HepG2 (cell line): ENCODE measurements around the gene MX2. TPM values are rescaled to one million over a fixed set of nuclear protein-coding genes. Genes with fewer than 3 reads are reported as not detected.

ENCODE experiments used
- ZBTB38 ChIP-seq: sonication (generic); formaldehyde crosslinking; IDR thresholded peaks from 2 replicates; pipeline ENCODE4 v1.5.1; 2020; ENCODE audit warnings: mild to moderate bottlenecking, missing genetic modification reagents
- ZFP36 ChIP-seq: fragments of 150-350 bp; IDR thresholded peaks from 2 replicates; pipeline ENCODE4 v1.6.1; 2018; ENCODE audit warnings: borderline replicate concordance, low read length, low read depth; ENCODE audit not compliant: partially characterized antibody
- ZNF30 ChIP-seq: sonication (generic); formaldehyde crosslinking; IDR thresholded peaks from 2 replicates; pipeline ENCODE4 v1.5.0; 2020; ENCODE audit warnings: mild to moderate bottlenecking, missing genetic modification reagents
- ZNF670 ChIP-seq: sonication (generic); formaldehyde crosslinking; IDR thresholded peaks from 2 replicates; pipeline ENCODE4 v1.8.0; 2022; ENCODE audit warnings: mild to moderate bottlenecking, missing genetic modification reagents, borderline replicate concordance
- ZNF749 ChIP-seq: sonication (generic); formaldehyde crosslinking; IDR thresholded peaks from 2 replicates; pipeline ENCODE4 v1.8.0; 2022; ENCODE audit warnings: mild to moderate bottlenecking, missing genetic modification reagents, moderate library complexity, borderline replicate concordance
- polyA plus RNA-seq, 8 experiments: library from polyadenylated mRNA; depleted of rRNA in 3 of 8; stranded (reverse) in 7 of 8; unstranded in 1 of 8; fragments of >200 nt; fragmentation: Illumina TruSeq in 4 of 8; extraction: Trizol in 4 of 8; gene quantifications; 2 replicates each; pipeline versions ENCODE4 v1.2.1 to v1.2.3, GENCODE V29; 2011 to 2016; ENCODE audit warnings: low read depth in 4 of 8, missing spikeins in 1 of 8, mixed read lengths in 1 of 8; ENCODE audit not compliant: insufficient read depth in 1 of 8
- total RNA-seq, 5 experiments: library from RNA; depleted of rRNA; stranded (reverse); fragments of >200 nt; fragmentation: Illumina TruSeq; extraction: Trizol; gene quantifications; 2 replicates each; pipeline ENCODE4 v1.2.3, GENCODE V29; 2016; ENCODE audit warnings: low read depth in 1 of 5
- TF ChIP-seq, protein P1 (sequence below): sonication (generic); formaldehyde crosslinking; IDR thresholded peaks from 2 replicates; pipeline ENCODE4 v1.5.0; 2020; ENCODE audit warnings: mild to moderate bottlenecking, missing genetic modification reagents
- TF ChIP-seq, protein P2 (sequence below): IDR thresholded peaks from 2 replicates; pipeline ENCODE4 v1.6.1; 2016; ENCODE audit warnings: low read depth, borderline replicate concordance
- TF ChIP-seq, protein P3 (sequence below): sonication (generic); formaldehyde crosslinking; IDR thresholded peaks from 2 replicates; pipeline ENCODE4 v1.4.0; 2020; ENCODE audit warnings: missing genetic modification reagents

Gene MX2
- total and polyA plus RNA-seq, 2 of the 13 experiments (the other 11 are each of a cell fraction or from before 2014, with no cell fraction given): 24.0 to 35.7 TPM

DNA sequence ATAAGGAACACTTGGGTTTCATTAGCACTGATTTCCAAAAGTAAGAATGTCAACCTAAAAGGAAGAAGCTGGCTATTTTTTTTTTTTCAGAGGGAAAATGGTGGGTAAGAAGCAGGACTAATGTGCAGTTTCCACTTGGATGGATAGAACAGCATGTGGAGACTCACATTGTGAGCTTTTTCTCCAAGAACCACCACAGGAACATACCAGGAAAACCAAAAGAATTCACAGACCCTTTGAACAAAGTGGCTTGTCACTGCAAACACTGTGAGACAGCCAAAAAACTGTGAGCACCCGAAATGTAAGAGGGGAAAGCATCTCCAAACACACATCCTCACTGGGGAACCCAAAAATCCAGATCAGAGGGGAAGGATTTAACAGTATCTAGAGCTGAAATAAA lies 48.5 kb downstream of the MX2 start (continued):
- TF ChIP-seq, protein P1, sequence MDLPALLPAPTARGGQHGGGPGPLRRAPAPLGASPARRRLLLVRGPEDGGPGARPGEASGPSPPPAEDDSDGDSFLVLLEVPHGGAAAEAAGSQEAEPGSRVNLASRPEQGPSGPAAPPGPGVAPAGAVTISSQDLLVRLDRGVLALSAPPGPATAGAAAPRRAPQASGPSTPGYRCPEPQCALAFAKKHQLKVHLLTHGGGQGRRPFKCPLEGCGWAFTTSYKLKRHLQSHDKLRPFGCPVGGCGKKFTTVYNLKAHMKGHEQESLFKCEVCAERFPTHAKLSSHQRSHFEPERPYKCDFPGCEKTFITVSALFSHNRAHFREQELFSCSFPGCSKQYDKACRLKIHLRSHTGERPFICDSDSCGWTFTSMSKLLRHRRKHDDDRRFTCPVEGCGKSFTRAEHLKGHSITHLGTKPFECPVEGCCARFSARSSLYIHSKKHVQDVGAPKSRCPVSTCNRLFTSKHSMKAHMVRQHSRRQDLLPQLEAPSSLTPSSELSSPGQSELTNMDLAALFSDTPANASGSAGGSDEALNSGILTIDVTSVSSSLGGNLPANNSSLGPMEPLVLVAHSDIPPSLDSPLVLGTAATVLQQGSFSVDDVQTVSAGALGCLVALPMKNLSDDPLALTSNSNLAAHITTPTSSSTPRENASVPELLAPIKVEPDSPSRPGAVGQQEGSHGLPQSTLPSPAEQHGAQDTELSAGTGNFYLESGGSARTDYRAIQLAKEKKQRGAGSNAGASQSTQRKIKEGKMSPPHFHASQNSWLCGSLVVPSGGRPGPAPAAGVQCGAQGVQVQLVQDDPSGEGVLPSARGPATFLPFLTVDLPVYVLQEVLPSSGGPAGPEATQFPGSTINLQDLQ: no peak
- TF ChIP-seq ZNF670 (no peak), ZNF30 (CRISPR knock-in tag) (no peak), ZBTB38 (CRISPR knock-in tag) (no peak), ZNF749 (CRISPR knock-in tag) (no peak), ZFP36 (no peak)
- TF ChIP-seq, protein P2, sequence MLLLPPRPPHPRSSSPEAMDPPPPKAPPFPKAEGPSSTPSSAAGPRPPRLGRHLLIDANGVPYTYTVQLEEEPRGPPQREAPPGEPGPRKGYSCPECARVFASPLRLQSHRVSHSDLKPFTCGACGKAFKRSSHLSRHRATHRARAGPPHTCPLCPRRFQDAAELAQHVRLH (CRISPR knock-in tag): no peak
- TF ChIP-seq, protein P3, sequence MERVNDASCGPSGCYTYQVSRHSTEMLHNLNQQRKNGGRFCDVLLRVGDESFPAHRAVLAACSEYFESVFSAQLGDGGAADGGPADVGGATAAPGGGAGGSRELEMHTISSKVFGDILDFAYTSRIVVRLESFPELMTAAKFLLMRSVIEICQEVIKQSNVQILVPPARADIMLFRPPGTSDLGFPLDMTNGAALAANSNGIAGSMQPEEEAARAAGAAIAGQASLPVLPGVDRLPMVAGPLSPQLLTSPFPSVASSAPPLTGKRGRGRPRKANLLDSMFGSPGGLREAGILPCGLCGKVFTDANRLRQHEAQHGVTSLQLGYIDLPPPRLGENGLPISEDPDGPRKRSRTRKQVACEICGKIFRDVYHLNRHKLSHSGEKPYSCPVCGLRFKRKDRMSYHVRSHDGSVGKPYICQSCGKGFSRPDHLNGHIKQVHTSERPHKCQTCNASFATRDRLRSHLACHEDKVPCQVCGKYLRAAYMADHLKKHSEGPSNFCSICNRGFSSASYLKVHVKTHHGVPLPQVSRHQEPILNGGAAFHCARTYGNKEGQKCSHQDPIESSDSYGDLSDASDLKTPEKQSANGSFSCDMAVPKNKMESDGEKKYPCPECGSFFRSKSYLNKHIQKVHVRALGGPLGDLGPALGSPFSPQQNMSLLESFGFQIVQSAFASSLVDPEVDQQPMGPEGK: no peak
